ENCODE results near the gene GABRG3. TPM values are rescaled to one million over a fixed set of nuclear protein-coding genes. Genes with fewer than 3 reads are reported as not detected.

Gene GABRG3
- total and polyA plus RNA-seq, 3 donors from 2014 or later = 3.7 to 13.4 (median 6.9) TPM

DNA sequence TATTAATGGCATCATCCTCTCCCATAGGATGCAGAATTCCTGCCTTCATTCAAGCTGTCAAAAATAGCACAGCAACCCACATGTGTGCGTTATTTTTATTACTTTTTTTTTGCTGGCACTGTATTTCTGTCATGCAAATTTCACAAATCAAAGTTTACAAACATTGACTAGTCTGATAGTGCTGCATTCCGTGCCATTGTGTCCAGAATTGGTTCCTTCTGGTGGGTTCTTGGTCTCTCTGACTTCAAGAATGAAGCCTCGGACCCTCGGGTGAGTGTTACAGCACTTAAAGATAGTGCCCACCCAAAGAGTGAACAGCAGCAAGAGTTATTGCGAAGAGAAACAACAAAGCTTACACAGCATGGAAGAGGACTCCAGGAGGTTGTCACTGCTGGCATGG lies 490.2 kb downstream of the GABRG3 start:
- 56 to 76% methylated on average over 5 of the region's 5 CpGs for WGBS, 2 donors

GRCh38 chr15:27463525-27464088 lies 492.6 kb downstream of the GABRG3 start:
- intact Hi-C loops (cut with DNase I; ENCODE audit: low total_unique reads) = no loop called here
- DNase-seq = no peak

More for the DNA sequence above, 490.2 kb downstream of the GABRG3 start:
- H3K36me3 ChIP-seq (ENCODE audit: low read depth, missing control alignments) = no peaks in the 10 kb centered on the region
- H3K4me3 ChIP-seq = no peak overlapping the region
- H3K9me3 ChIP-seq = no peaks in the 10 kb centered on the region
- DNase-seq = no peak
- TF ChIP-seq POLR2A (IDR thresholded peaks at IDR 0.05) = no peak
- TF ChIP-seq CTCF (IDR thresholded peaks at IDR 0.05) = no peak
- H3K27ac ChIP-seq = no peak overlapping the region
- no peaks in the 10 kb centered on the region for H3K27me3 ChIP-seq
- intact Hi-C loops (cut with DNase I; ENCODE audit: low total_unique reads) = no loop called here
- no peaks in the 10 kb centered on the region for H3K4me1 ChIP-seq

DNA sequence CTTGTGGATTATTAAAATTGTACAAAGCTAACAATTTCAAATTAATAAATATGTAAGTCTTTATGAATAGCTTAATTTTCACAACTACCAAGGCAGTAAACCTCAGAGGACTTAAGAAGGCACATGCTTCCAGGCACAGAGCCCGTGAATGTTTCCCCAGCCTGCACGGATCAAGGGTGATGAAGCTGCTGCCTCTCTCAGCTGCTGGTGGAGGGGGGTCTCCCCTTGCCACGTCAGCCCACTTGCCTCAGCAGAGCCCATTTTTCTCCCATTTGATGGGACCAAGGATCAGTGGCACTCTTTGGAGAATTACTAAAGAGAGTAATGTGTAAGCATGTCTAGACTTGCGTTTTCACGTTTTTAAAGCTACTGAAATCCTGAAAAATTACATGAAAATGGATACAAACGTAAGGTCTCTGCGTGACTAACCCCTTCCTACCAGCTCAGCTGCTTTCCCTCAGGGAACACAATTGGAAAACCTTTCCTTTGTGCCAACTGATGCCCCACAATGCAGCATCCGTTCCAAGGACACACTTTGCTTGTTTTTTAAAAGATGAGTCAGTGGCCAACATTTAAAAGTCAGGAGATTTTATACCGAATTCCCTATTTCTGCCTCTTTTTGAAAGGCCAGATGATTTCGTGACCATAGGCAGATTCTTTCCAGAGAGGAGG lies 494.1 kb downstream of the GABRG3 start:
- Histone ChIP-seq H3K36me3 (ENCODE audit: low read depth, missing control alignments) (no peaks in the 10 kb centered on the region), H3K4me3 (no peak overlapping the region), H3K27ac (no peak overlapping the region), H3K4me1 (no peaks in the 10 kb centered on the region), H3K9me3 (no peaks in the 10 kb centered on the region), H3K27me3 (no peaks in the 10 kb centered on the region)
- WGBS, 2 donors = 61 to 85% methylated on average over 10 of the region's 10 CpGs
- DNase-seq = no peak
- no peak for TF ChIP-seq POLR2A (IDR thresholded peaks at IDR 0.05)
- no peak for TF ChIP-seq CTCF (IDR thresholded peaks at IDR 0.05)
- intact Hi-C loops (cut with DNase I; ENCODE audit: low total_unique reads) = no loop called here

More at GRCh38 chr15:27463525-27464088, 492.6 kb downstream of the GABRG3 start:
- WGBS, 2 donors = 71 to 76% methylated on average over 8 of the region's 8 CpGs
- no peak overlapping the region for H3K4me3 ChIP-seq
- no peaks in the 10 kb centered on the region for H3K27me3 ChIP-seq
- no peak for TF ChIP-seq POLR2A (IDR thresholded peaks at IDR 0.05)
- no peak for TF ChIP-seq CTCF (IDR thresholded peaks at IDR 0.05)
- H3K9me3 ChIP-seq = no peaks in the 10 kb centered on the region
- H3K4me1 ChIP-seq = no peaks in the 10 kb centered on the region
- H3K36me3 ChIP-seq (ENCODE audit: low read depth, missing control alignments) = no peaks in the 10 kb centered on the region
- no peak overlapping the region for H3K27ac ChIP-seq

DNA sequence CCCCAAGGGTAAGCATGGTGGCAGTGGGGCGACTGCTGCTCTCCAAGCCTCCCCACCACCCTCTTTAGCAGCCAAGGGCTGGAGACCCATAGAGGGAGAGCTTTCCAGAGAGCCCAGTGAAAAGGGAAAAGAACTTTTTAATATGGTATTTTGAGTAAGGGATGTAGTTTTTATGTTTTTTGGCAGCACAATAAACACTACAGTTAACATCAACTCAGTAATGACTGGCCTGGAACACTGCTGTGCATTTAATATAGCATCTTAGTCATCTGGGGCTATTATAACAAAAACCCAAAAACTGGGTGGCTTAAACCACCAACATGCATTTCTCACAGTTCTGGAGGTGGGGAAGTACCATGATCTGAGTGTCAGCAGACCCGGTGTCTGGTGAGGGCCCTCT lies 495.8 kb downstream of the GABRG3 start:
- 57 to 78% methylated on average over 2 of the region's 2 CpGs for WGBS, 2 donors
- intact Hi-C loops (cut with DNase I; ENCODE audit: low total_unique reads) = no loop called here
- no peak for DNase-seq
- TF ChIP-seq CTCF (IDR thresholded peaks at IDR 0.05) (no peak), POLR2A (IDR thresholded peaks at IDR 0.05) (no peak)
- Histone ChIP-seq H3K4me3 (no peak overlapping the region), H3K27ac (no peak overlapping the region), H3K36me3 (ENCODE audit: low read depth, missing control alignments) (no peaks in the 10 kb centered on the region), H3K4me1 (no peaks in the 10 kb centered on the region), H3K9me3 (no peaks in the 10 kb centered on the region), H3K27me3 (no peaks in the 10 kb centered on the region)

DNA sequence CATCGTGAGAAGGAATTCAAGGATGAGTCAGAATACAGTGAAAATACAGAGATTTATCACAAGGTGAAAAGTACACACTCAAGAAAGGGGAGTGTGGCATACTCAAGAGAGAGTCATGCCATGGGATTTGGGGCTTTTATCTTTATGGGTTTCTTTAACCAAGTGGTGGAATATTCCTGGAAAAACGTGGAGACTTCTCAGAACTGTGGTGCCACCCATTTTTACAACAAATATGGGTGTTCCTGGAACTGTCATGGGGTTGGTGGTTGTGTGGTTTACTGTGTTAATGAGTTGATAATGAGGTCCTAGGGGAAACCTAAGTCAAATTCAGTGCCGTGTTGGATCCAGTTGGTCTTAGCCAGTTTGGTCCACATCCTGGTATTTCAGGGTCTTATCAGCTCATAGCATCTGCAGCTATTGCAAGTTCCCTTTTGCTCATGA lies 497.2 kb downstream of the GABRG3 start:
- no peak for TF ChIP-seq CTCF (IDR thresholded peaks at IDR 0.05)
- no peak for TF ChIP-seq POLR2A (IDR thresholded peaks at IDR 0.05)
- H3K36me3 ChIP-seq (ENCODE audit: low read depth, missing control alignments) = no peaks in the 10 kb centered on the region
- intact Hi-C loops (cut with DNase I; ENCODE audit: low total_unique reads) = no loop called here
- H3K27me3 ChIP-seq = no peaks in the 10 kb centered on the region
- no peak overlapping the region for H3K4me3 ChIP-seq
- WGBS, 2 donors = 66 to 70% methylated on average over 3 of the region's 3 CpGs
- no peaks in the 10 kb centered on the region for H3K9me3 ChIP-seq
- no peaks in the 10 kb centered on the region for H3K4me1 ChIP-seq
- DNase-seq = no peak
- no peak overlapping the region for H3K27ac ChIP-seq
